ENCODE data around the gene LHFPL3.

Gene LHFPL3

DNA sequence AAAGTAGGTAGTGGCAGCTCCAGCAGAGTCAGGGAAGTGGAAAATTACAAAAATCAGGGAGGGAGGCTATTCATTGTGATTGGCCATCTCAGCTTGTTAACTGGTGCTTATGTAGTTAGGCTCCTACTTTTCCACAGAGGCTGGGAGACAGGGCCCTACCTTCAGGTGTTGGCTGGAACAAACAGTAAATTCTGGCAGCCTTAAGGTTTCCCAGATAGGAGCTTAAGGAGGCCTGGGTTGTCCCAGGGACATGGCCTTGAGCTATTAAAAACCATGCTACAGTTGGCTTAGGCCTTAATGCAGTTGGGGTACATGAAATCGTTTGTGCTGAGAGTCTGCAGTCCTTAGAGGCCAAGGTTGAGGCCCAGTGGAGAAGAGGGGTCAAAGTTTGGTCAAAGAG, 324.5 kb downstream of the LHFPL3 start:
- H2AFZ ChIP-seq (ENCODE audit: low read length) = no peak overlapping the region
- DNase-seq = no peak
- no peak overlapping the region for H3K9ac ChIP-seq (ENCODE audit: low read length)
- no peak overlapping the region for H3K4me3 ChIP-seq (ENCODE audit: low read length)
- H3K9me3 ChIP-seq (replicated peaks; ENCODE audit: insufficient read depth, low read length) = no peaks in the 10 kb centered on the region
- H3K9me2 ChIP-seq (replicated peaks; ENCODE audit: insufficient read depth, low read length) = no peaks in the 10 kb centered on the region
- no peaks in the 10 kb centered on the region for H3K4me1 ChIP-seq (ENCODE audit: low read length)
- H3K36me3 ChIP-seq (replicated peaks; ENCODE audit: insufficient read depth, low read length) = no peaks in the 10 kb centered on the region
- no peaks in the 10 kb centered on the region for H4K20me1 ChIP-seq (ENCODE audit: insufficient read depth, low read length)
- no peaks in the 10 kb centered on the region for H3F3A ChIP-seq (ENCODE audit: insufficient read depth, low read length)
- no peak overlapping the region for H3K27ac ChIP-seq (ENCODE audit: low read length)
- TF ChIP-seq EZH2 (optimal IDR thresholded peaks at IDR 0.05; ENCODE audit: low read depth, low read length) = no peak
- TF ChIP-seq, protein P1, sequence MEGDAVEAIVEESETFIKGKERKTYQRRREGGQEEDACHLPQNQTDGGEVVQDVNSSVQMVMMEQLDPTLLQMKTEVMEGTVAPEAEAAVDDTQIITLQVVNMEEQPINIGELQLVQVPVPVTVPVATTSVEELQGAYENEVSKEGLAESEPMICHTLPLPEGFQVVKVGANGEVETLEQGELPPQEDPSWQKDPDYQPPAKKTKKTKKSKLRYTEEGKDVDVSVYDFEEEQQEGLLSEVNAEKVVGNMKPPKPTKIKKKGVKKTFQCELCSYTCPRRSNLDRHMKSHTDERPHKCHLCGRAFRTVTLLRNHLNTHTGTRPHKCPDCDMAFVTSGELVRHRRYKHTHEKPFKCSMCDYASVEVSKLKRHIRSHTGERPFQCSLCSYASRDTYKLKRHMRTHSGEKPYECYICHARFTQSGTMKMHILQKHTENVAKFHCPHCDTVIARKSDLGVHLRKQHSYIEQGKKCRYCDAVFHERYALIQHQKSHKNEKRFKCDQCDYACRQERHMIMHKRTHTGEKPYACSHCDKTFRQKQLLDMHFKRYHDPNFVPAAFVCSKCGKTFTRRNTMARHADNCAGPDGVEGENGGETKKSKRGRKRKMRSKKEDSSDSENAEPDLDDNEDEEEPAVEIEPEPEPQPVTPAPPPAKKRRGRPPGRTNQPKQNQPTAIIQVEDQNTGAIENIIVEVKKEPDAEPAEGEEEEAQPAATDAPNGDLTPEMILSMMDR (IDR thresholded peaks at IDR 0.05; ENCODE audit: low read length) = no peak
- no peak for TF ChIP-seq EZH2phosphoT487 (IDR thresholded peaks at IDR 0.05; ENCODE audit: low read length)
- H3K27me3 ChIP-seq (replicated peaks; ENCODE audit: insufficient read depth, low read length) = no peaks in the 10 kb centered on the region
- H3K4me2 ChIP-seq (ENCODE audit: low read depth, low read length) = no peak overlapping the region
- no peaks in the 10 kb centered on the region for H3K79me2 ChIP-seq (ENCODE audit: low read length)

DNA sequence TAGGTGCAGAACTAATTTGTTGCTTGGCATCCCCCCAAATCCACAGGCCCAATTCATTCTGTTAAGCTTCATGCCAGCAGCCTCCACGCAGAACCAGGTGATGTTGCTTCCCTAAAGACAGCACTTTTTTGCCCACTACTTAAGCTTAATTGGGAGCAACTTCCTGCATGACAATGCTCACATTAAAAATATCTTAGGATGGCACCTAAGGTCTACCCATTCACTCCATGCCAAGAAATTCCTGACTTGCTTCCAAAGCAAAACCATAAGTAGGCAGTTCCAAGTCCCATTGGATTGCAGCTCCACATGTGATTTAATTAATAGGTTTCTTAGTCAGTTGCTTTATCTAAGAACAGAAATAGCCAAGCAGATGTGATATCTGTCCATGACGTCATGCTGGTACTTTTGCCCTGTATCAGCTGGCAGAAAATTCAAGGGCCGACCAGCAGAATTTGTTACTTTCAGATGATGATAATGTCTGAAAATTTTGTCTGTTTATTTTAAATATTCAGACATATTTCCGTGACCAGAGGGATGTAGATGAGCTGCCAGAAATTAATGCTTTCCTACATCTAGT, 325.5 kb downstream of the LHFPL3 start:
- H3K9me3 ChIP-seq (replicated peaks; ENCODE audit: insufficient read depth, low read length) = no peaks in the 10 kb centered on the region
- H4K20me1 ChIP-seq (ENCODE audit: insufficient read depth, low read length) = no peaks in the 10 kb centered on the region
- DNase-seq = no peak
- H3K9me2 ChIP-seq (replicated peaks; ENCODE audit: insufficient read depth, low read length) = no peaks in the 10 kb centered on the region
- no peaks in the 10 kb centered on the region for H3K27me3 ChIP-seq (replicated peaks; ENCODE audit: insufficient read depth, low read length)
- H3K27ac ChIP-seq (ENCODE audit: low read length) = no peak overlapping the region
- no peak overlapping the region for H3K9ac ChIP-seq (ENCODE audit: low read length)
- no peaks in the 10 kb centered on the region for H3F3A ChIP-seq (ENCODE audit: insufficient read depth, low read length)
- H3K79me2 ChIP-seq (ENCODE audit: low read length) = no peaks in the 10 kb centered on the region
- H3K4me3 ChIP-seq (ENCODE audit: low read length) = no peak overlapping the region
- no peak overlapping the region for H3K4me2 ChIP-seq (ENCODE audit: low read depth, low read length)
- no peaks in the 10 kb centered on the region for H3K36me3 ChIP-seq (replicated peaks; ENCODE audit: insufficient read depth, low read length)
- H2AFZ ChIP-seq (ENCODE audit: low read length) = no peak overlapping the region
- no peak for TF ChIP-seq EZH2 (optimal IDR thresholded peaks at IDR 0.05; ENCODE audit: low read depth, low read length)
- no peak for TF ChIP-seq EZH2phosphoT487 (IDR thresholded peaks at IDR 0.05; ENCODE audit: low read length)
- TF ChIP-seq, protein P1 (IDR thresholded peaks at IDR 0.05; ENCODE audit: low read length) = no peak
- no peaks in the 10 kb centered on the region for H3K4me1 ChIP-seq (ENCODE audit: low read length)

DNA sequence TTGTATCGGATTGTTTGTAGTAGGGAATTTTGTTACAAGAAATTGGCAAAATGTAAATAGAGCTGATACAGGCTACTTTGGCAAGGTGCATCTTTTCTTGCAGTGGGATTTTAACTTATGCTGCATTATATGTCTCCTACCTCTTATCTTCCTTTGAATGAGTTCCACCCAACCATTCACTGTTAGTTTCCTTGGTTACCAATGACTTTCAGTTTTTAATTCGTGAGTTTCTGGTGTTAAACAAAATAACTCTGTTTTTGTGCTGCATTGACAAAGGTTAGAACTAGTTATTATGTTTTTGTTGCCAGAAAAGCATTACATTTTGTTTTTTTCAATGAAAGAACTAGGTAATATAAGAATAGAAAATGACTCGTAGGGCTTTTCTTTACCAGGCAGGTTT, 327.2 kb downstream of the LHFPL3 start:
- no peak overlapping the region for H3K9ac ChIP-seq (ENCODE audit: low read length)
- TF ChIP-seq EZH2 (optimal IDR thresholded peaks at IDR 0.05; ENCODE audit: low read depth, low read length) (no peak), EZH2phosphoT487 (IDR thresholded peaks at IDR 0.05; ENCODE audit: low read length) (no peak)
- H4K20me1 ChIP-seq (ENCODE audit: insufficient read depth, low read length) = no peaks in the 10 kb centered on the region
- no peak overlapping the region for H3K27ac ChIP-seq (ENCODE audit: low read length)
- H3F3A ChIP-seq (ENCODE audit: insufficient read depth, low read length) = no peaks in the 10 kb centered on the region
- no peaks in the 10 kb centered on the region for H3K79me2 ChIP-seq (ENCODE audit: low read length)
- H3K9me2 ChIP-seq (replicated peaks; ENCODE audit: insufficient read depth, low read length) = no peaks in the 10 kb centered on the region
- no peak overlapping the region for H2AFZ ChIP-seq (ENCODE audit: low read length)
- H3K9me3 ChIP-seq (replicated peaks; ENCODE audit: insufficient read depth, low read length) = no peaks in the 10 kb centered on the region
- no peaks in the 10 kb centered on the region for H3K27me3 ChIP-seq (replicated peaks; ENCODE audit: insufficient read depth, low read length)
- no peak for DNase-seq
- H3K4me3 ChIP-seq (ENCODE audit: low read length) = no peak overlapping the region
- H3K4me2 ChIP-seq (ENCODE audit: low read depth, low read length) = 0 out of 2 replicates have a peak overlapping the region, but pooled peaks have one; percentile 6
- no peaks in the 10 kb centered on the region for H3K4me1 ChIP-seq (ENCODE audit: low read length)
- H3K36me3 ChIP-seq (replicated peaks; ENCODE audit: insufficient read depth, low read length) = no peaks in the 10 kb centered on the region

DNA sequence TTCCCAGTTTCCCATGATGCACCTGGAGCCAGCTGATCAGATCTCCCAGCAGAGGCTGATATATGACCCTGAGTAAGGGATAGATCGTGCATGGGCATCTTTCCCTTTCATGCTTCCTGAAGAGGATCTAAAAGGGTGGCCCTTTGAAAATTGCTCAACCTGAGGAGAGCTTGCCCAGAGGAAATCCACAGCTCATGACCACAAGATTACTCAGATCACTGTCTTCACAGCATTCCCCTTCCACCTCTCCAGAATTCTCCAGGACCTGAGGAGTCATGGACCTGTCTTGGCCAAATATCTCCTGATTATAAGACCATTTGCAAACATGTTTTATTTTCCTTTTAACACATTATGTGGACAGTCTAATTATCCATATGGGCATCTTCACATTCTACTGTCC, 328.1 kb downstream of the LHFPL3 start:
- Histone ChIP-seq H3K4me2 (ENCODE audit: low read depth, low read length) (no peak overlapping the region), H3K9me2 (replicated peaks; ENCODE audit: insufficient read depth, low read length) (no peaks in the 10 kb centered on the region), H3K36me3 (replicated peaks; ENCODE audit: insufficient read depth, low read length) (no peaks in the 10 kb centered on the region), H3K27me3 (replicated peaks; ENCODE audit: insufficient read depth, low read length) (no peaks in the 10 kb centered on the region), H3K4me3 (ENCODE audit: low read length) (no peak overlapping the region), H3K9ac (ENCODE audit: low read length) (no peak overlapping the region), H3K27ac (ENCODE audit: low read length) (no peak overlapping the region), H3K4me1 (ENCODE audit: low read length) (no peaks in the 10 kb centered on the region), H3K79me2 (ENCODE audit: low read length) (no peaks in the 10 kb centered on the region), H3K9me3 (replicated peaks; ENCODE audit: insufficient read depth, low read length) (no peaks in the 10 kb centered on the region), H2AFZ (ENCODE audit: low read length) (no peak overlapping the region), H3F3A (ENCODE audit: insufficient read depth, low read length) (no peaks in the 10 kb centered on the region), H4K20me1 (ENCODE audit: insufficient read depth, low read length) (no peaks in the 10 kb centered on the region)
- DNase-seq = no peak
- TF ChIP-seq EZH2phosphoT487 (IDR thresholded peaks at IDR 0.05; ENCODE audit: low read length) = no peak
- TF ChIP-seq, protein P1 (IDR thresholded peaks at IDR 0.05; ENCODE audit: low read length) = no peak
- TF ChIP-seq EZH2 (optimal IDR thresholded peaks at IDR 0.05; ENCODE audit: low read depth, low read length) = no peak
